ENCODE results near the gene CHCHD6. TPM values are rescaled to one million over a fixed set of nuclear protein-coding genes. Genes with fewer than 3 reads are reported as not detected.

CHCHD6 gene
- total and polyA plus RNA-seq, 12 donors = 10.6 to 22.5 (median 17.6) TPM

DNA sequence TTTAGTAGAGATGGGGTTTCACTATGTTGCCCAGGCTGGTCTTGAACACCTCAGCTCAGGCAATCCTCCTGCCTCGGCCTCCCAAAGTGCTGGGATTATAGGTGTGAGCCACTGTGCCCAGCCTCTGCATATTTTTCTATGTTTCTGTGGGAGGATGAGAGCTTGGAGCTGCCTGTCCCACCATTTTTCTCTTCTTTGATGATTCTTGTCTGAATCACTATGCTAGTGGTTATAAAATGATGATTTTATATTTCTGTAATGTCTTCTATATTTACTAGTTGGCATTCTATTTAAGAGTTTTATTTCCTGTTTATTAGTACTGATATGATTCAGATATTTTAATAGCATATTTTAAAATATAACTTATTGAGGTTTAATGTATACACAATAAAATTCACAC is 69.7 kb downstream of the CHCHD6 start:
- no peaks in the 10 kb centered on the region for H3K27me3 ChIP-seq
- no peaks in the 10 kb centered on the region for H3K9me3 ChIP-seq (replicated peaks in 1 of 3)
- H3K4me1 ChIP-seq (replicated peaks in 1 of 2) = no peaks in the 10 kb centered on the region
- TF ChIP-seq CTCF (IDR thresholded peaks at IDR 0.05) = no peak
- TF ChIP-seq POLR2A (IDR thresholded peaks at IDR 0.05) = no peak
- 92 to 100% (median 98%) methylated on average over 1 of the region's 1 CpG for WGBS, 4 donors
- no peak overlapping the region for H3K4me3 ChIP-seq
- no peak overlapping the region for H3K27ac ChIP-seq
- no peaks in the 10 kb centered on the region for H3K36me3 ChIP-seq (replicated peaks in 1 of 2)
- DNase-seq = no peak
- intact Hi-C loops (cut with DNase I) = no loop called here

GRCh38 chr3:126777366-126777765 is 73.3 kb downstream of the CHCHD6 start:
- WGBS, 4 donors = 83 to 91% (median 88%) methylated on average over 3 of the region's 3 CpGs
- TF ChIP-seq CTCF (IDR thresholded peaks at IDR 0.05) (no peak), POLR2A (IDR thresholded peaks at IDR 0.05) (no peak)
- H3K9me3 ChIP-seq (replicated peaks in 1 of 3) = no peaks in the 10 kb centered on the region
- no peaks in the 10 kb centered on the region for H3K4me1 ChIP-seq (replicated peaks in 1 of 2)
- DNase-seq = no peak
- no peak overlapping the region for H3K4me3 ChIP-seq
- no peak overlapping the region for H3K27ac ChIP-seq
- H3K27me3 ChIP-seq = no peaks in the 10 kb centered on the region
- no peaks in the 10 kb centered on the region for H3K36me3 ChIP-seq (replicated peaks in 1 of 2)
- intact Hi-C loops (cut with DNase I) = no loop called here

GRCh38 chr3:126780666-126781065 is 76.6 kb downstream of the CHCHD6 start:
- intact Hi-C loops (cut with DNase I) = no loop called here
- no peaks in the 10 kb centered on the region for H3K9me3 ChIP-seq (replicated peaks in 1 of 3)
- no peaks in the 10 kb centered on the region for H3K4me1 ChIP-seq (replicated peaks in 1 of 2)
- no peak overlapping the region for H3K27ac ChIP-seq
- no peak for DNase-seq
- TF ChIP-seq POLR2A (IDR thresholded peaks at IDR 0.05) (no peak), CTCF (IDR thresholded peaks at IDR 0.05) (no peak)
- WGBS, 4 donors = 90 to 96% (median 90%) methylated on average over 1 of the region's 1 CpG
- no peaks in the 10 kb centered on the region for H3K36me3 ChIP-seq (replicated peaks in 1 of 2)
- no peak overlapping the region for H3K4me3 ChIP-seq
- H3K27me3 ChIP-seq = no peaks in the 10 kb centered on the region

DNA sequence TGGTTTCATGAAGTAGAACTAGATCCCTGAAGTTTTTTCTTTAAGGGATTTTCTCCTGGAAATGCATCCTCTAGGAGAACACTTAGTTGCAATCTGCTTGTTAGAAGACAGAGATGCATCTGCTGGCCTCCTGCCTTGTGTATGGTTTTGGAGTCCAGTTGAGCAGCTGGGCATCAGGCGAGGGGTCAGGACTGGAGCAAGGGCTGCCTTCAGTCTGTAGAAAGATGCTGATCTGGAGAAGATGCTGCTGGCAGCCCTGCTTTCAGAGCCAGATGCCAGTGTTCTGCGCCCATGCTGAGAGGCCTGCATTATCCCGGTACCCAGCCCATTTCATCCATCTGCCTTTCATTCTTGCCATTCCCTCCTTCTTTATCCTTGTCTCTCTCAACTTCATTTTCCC is 77.4 kb downstream of the CHCHD6 start:
- Histone ChIP-seq H3K4me3 (no peak overlapping the region), H3K9me3 (replicated peaks in 1 of 3) (no peaks in the 10 kb centered on the region), H3K36me3 (replicated peaks in 1 of 2) (no peaks in the 10 kb centered on the region), H3K4me1 (replicated peaks in 1 of 2) (no peaks in the 10 kb centered on the region), H3K27ac (no peak overlapping the region), H3K27me3 (no peaks in the 10 kb centered on the region)
- WGBS, 4 donors = 85 to 98% (median 96%) methylated on average over 3 of the region's 3 CpGs
- TF ChIP-seq CTCF (IDR thresholded peaks at IDR 0.05) = no peak
- TF ChIP-seq POLR2A (IDR thresholded peaks at IDR 0.05) = no peak
- intact Hi-C loops (cut with DNase I) = no loop called here
- DNase-seq = no peak

Measured in adrenal gland (tissue), 12 donors.